ENCODE results near the gene AICDA. TPM values are rescaled to one million over a fixed set of nuclear protein-coding genes. Genes with fewer than 3 reads are reported as not detected.

The AICDA gene
- total RNA-seq, 4 donors from 2014 or later: not detected

DNA sequence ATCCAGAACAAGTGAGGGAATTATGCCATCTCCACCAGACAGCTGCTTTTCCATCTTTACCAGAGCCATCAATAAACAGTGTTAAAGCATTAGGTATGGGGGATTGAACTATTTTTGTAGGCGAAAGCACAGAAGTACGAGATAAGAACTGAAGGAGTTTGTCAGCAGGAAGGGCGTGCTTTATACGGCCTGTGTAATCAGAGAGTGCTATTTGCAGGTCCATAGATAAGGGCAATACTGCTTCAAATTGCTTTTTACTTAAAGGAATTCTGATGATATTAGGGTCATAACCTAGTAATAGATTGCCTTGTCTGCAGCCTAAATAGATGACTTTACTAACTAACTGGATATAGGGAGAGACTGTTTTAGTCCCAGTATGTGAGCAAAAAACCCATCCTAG lies 51.6 kb downstream of the AICDA start:
- 75 to 88% methylated on average over 4 of the region's 4 CpGs for WGBS, 2 donors

DNA sequence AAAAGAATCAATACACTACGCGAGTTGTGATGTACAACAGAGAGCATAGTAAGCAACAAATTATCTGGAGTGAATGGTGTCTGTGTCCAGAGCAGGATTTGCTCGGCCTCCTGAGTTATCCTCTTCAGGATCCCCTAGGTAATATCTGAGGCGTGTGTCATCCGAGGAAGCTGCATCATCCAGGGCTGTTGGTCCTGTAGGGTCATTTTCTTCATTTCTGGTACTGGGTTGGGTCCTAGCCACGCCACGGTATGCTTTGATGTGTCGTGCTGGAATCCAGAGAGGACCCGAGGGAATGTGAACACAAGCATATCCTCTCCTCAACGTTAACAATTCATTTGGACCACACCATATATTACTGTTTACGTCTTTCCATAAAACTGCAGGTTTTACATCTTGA lies 53.0 kb downstream of the AICDA start:
- no peak for TF ChIP-seq POLR2A (IDR thresholded peaks at IDR 0.05)
- TF ChIP-seq, protein P1, sequence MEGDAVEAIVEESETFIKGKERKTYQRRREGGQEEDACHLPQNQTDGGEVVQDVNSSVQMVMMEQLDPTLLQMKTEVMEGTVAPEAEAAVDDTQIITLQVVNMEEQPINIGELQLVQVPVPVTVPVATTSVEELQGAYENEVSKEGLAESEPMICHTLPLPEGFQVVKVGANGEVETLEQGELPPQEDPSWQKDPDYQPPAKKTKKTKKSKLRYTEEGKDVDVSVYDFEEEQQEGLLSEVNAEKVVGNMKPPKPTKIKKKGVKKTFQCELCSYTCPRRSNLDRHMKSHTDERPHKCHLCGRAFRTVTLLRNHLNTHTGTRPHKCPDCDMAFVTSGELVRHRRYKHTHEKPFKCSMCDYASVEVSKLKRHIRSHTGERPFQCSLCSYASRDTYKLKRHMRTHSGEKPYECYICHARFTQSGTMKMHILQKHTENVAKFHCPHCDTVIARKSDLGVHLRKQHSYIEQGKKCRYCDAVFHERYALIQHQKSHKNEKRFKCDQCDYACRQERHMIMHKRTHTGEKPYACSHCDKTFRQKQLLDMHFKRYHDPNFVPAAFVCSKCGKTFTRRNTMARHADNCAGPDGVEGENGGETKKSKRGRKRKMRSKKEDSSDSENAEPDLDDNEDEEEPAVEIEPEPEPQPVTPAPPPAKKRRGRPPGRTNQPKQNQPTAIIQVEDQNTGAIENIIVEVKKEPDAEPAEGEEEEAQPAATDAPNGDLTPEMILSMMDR (IDR thresholded peaks at IDR 0.05): no peak
- no peak for DNase-seq (ENCODE audit: low spot score in 2 of 2)
- WGBS, 2 donors: 66 to 68% methylated on average over 11 of the region's 11 CpGs
- intact Hi-C loops (cut with DNase I; ENCODE audit: low total_unique reads): no loop called here
- no peak overlapping the region for H3K4me3 ChIP-seq (ENCODE audit: low read depth, poor library complexity, severe bottlenecking)

More for the DNA sequence above, 51.6 kb downstream of the AICDA start:
- TF ChIP-seq, protein P1 (IDR thresholded peaks at IDR 0.05): no peak
- TF ChIP-seq POLR2A (IDR thresholded peaks at IDR 0.05): no peak
- H3K4me3 ChIP-seq (ENCODE audit: low read depth, poor library complexity, severe bottlenecking): no peak overlapping the region
- intact Hi-C loops (cut with DNase I; ENCODE audit: low total_unique reads): no loop called here
- DNase-seq (ENCODE audit: low spot score in 2 of 2): no peak

DNA sequence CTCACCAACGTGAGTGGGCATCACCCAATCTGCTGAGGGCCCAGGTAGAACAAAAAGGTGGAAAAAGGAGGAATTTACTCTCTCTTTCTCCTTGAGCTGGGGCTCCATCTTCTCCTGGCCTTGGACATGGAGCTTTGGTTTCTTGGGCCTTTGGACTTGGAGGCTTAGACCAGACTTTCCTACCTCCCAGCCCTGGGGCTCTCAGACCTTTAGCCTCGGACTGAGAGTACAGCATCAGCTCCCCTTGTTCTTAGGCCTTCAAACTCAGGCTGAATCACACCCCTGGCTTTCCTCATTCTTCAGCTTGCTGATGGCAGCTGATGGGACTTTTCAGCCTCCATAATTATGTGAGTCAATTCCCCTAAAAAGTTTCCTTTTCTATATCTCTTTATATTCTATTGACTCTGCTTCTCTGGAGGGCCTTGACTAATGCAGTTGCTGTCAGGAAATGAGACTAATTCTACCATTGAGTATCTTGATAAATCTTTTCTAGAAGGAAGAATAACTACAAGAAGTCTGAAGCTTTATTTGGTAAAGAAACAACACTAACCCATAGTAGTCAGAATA lies 56.0 kb downstream of the AICDA start:
- no peak for DNase-seq (ENCODE audit: low spot score in 2 of 2)
- TF ChIP-seq POLR2A (IDR thresholded peaks at IDR 0.05): no peak
- TF ChIP-seq, protein P1 (IDR thresholded peaks at IDR 0.05): no peak
- WGBS, 2 donors: 62 to 71% methylated on average over 2 of the region's 2 CpGs
- intact Hi-C loops (cut with DNase I; ENCODE audit: low total_unique reads): no loop called here
- H3K4me3 ChIP-seq (ENCODE audit: low read depth, poor library complexity, severe bottlenecking): no peak overlapping the region

DNA sequence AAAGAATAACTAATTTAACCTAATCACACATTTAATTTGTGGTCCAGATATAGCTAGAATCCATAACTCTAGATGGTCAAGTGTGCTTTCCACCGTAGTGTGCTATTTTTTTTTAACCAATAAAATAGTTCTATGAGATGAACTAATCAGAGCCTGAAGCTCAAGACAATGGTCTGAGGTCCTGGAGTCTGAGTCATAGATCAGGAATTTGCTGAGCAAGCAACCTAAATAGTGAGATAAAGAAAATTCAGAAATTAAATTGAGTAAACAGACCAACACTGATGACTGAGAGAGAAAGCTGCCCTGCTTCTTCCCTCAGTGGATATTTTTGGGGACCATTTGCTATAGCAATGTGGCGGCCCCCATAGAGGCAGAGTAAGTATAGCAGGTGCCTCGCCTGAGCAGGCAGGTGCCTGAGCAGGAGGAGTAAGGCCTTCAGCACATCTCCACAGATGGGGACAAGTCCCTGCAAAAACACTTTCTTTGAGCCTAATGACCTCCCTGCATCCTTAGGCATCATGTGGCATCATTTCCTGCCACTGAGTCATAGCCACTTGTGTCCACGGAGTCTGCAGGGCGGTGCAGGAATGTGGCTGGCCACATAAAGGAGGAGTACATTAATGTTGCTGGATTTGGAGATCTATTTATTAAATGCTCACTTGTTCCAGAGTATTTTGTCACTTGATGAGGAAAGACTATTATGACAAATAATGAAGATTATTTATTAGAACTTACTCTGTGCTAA lies 58.0 kb downstream of the AICDA start:
- intact Hi-C loops (cut with DNase I; ENCODE audit: low total_unique reads): no loop called here

DNA sequence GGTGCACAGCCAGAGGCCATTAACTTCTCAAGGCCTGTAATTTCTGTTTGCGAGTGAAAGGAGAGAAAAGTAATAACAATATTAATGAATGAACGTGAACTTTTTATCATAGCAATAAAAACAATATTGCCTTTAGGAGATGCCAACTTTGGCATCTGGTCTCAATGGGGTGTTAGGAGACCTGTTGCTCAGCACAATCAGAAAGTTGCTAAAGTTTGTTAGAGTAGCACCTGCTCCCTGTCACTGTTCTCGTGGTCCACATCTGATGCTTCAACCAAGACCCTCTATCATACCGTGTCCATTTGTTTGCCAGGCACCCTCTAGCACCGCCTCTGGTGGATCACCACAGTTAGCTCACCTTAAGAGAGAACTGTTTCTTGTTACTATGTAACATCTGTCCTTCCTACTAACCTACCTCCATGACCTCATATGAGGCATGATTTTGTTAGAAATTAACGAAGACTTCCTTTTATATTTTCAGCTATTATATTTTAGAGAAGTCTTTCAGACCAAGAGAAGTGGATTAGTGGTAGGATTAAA lies 59.5 kb downstream of the AICDA start:
- WGBS, 2 donors: 36 to 44% methylated on average over 6 of the region's 6 CpGs
- no peak for DNase-seq (ENCODE audit: low spot score in 2 of 2)
- TF ChIP-seq, protein P1 (IDR thresholded peaks at IDR 0.05): no peak
- no peak for TF ChIP-seq POLR2A (IDR thresholded peaks at IDR 0.05)
- no peak overlapping the region for H3K4me3 ChIP-seq (ENCODE audit: low read depth, poor library complexity, severe bottlenecking)
- intact Hi-C loops (cut with DNase I; ENCODE audit: low total_unique reads): no loop called here

More for the DNA sequence above, 58.0 kb downstream of the AICDA start:
- 78 to 81% methylated on average over 5 of the region's 5 CpGs for WGBS, 2 donors
- no peak for TF ChIP-seq POLR2A (IDR thresholded peaks at IDR 0.05)
- TF ChIP-seq, protein P1 (IDR thresholded peaks at IDR 0.05): no peak
- H3K4me3 ChIP-seq (ENCODE audit: low read depth, poor library complexity, severe bottlenecking): no peak overlapping the region
- DNase-seq (ENCODE audit: low spot score in 2 of 2): no peak

Other genes starting within 250 kb of the AICDA start
- not detected for gene CLEC6A, start 156.9 kb downstream of the AICDA start, total RNA-seq
- gene CLEC4D, start 99.4 kb downstream of the AICDA start, total RNA-seq: under 1 TPM in 1 of 4 donors, not detected in 3; 0.26 TPM
- gene CLEC4E, start 72.0 kb downstream of the AICDA start, total RNA-seq: 1 to 10 TPM in 1 of 4 donors, under 1 TPM in 3; 0.42 to 1.6 (median 0.81) TPM
- 100 to 1,000 TPM in 1 of 4 donors, 10 to 100 TPM in 3; 23.2 to 117 (median 33.2) TPM for gene MFAP5, start 50.0 kb upstream of the AICDA start, total RNA-seq
- 10 to 100 TPM in 3 of 4 donors, 1 to 10 TPM in 1; 5.8 to 17.9 (median 11.8) TPM for gene RIMKLB, start 85.1 kb upstream of the AICDA start, total RNA-seq
- gene A2ML1, start 209.8 kb upstream of the AICDA start, total RNA-seq: 100 to 1,000 TPM; 124 to 341 (median 216) TPM